CD14-positive monocyte (primary cell): Measurements from ENCODE around the gene SPECC1L. TPM values are rescaled to one million over a fixed set of nuclear protein-coding genes. Genes with fewer than 3 reads are reported as not detected.

ENCODE experiments used
- DNase-seq, 3 donors: peaks; one replicate each; pipeline ENCODE4 v3.0.0-alpha.2; 2011 to 2022
- H2AFZ ChIP-seq: 2 replicates; pipeline ENCODE4 v1.6.0; 2012; ENCODE audit warnings: mild to moderate bottlenecking, low read depth, low read length, inconsistent platforms; ENCODE audit not compliant: insufficient read depth, poor library complexity, severe bottlenecking
- H3K27ac ChIP-seq, 2 donors: 1 replicate in 1 of 2; 2 replicates in 1 of 2; pipeline ENCODE4 v1.5.1; 2012 to 2013; ENCODE audit warnings: low read length in 2 of 2, control low read depth in 1 of 2, inconsistent platforms in 1 of 2, low read depth in 1 of 2, mild to moderate bottlenecking in 1 of 2
- H3K27me3 ChIP-seq, 2 donors: one replicate each; pipeline versions ENCODE4 v1.6.0 to v1.6.1; 2011 to 2013; ENCODE audit warnings: low read length in 2 of 2; ENCODE audit not compliant: control insufficient read depth in 2 of 2, insufficient read depth in 2 of 2
- H3K36me3 ChIP-seq, 2 donors: replicated peaks in 1 of 2; 1 replicate in 1 of 2; 2 replicates in 1 of 2; pipeline versions ENCODE4 v1.5.1 to v1.6.1; 2012 to 2013; ENCODE audit warnings: low read length in 2 of 2, control low read depth in 1 of 2, inconsistent platforms in 1 of 2, mild to moderate bottlenecking in 1 of 2; ENCODE audit not compliant: insufficient read depth in 2 of 2, control insufficient read depth in 1 of 2
- H3K4me1 ChIP-seq, 2 donors: 1 replicate in 1 of 2; 2 replicates in 1 of 2; pipeline versions ENCODE4 v1.5.1 to v1.6.1; 2012 to 2013; ENCODE audit warnings: low read length in 2 of 2, control low read depth in 1 of 2, inconsistent platforms in 1 of 2, mild to moderate bottlenecking in 1 of 2, moderate library complexity in 1 of 2; ENCODE audit not compliant: insufficient read depth in 2 of 2, control insufficient read depth in 1 of 2
- H3K4me2 ChIP-seq: replicated peaks from 2 replicates; pipeline ENCODE3; 2012; ENCODE audit warnings: low read length, moderate library complexity, mild to moderate bottlenecking; ENCODE audit not compliant: poor library complexity, severe bottlenecking; ENCODE audit errors: extremely low read depth
- H3K4me3 ChIP-seq, 3 experiments: fragments of 200-600 bp in 1 of 3; sonication (generic) in 1 of 3; replicated peaks in 1 of 3; 1 replicate in 2 of 3; 2 replicates in 1 of 3; pipeline ENCODE4 v1.5.1; 2011 to 2013; ENCODE audit warnings: low read length in 3 of 3, mild to moderate bottlenecking in 3 of 3, control low read depth in 2 of 3, low read depth in 2 of 3, inconsistent platforms in 1 of 3, moderate library complexity in 1 of 3
- H3K79me2 ChIP-seq: 2 replicates; pipeline ENCODE4 v1.6.0; 2012; ENCODE audit warnings: mild to moderate bottlenecking, control low read depth, inconsistent platforms, low read length, moderate library complexity; ENCODE audit not compliant: insufficient read depth
- H3K9ac ChIP-seq: 2 replicates; pipeline ENCODE4 v1.6.0; 2017; ENCODE audit warnings: low read length, mild to moderate bottlenecking; ENCODE audit not compliant: insufficient read depth, poor library complexity, severe bottlenecking
- H3K9me3 ChIP-seq, 2 donors: replicated peaks in 1 of 2; 1 replicate in 1 of 2; 2 replicates in 1 of 2; pipeline versions ENCODE4 v1.5.1 to v1.6.1; 2012 to 2013; ENCODE audit warnings: low read length in 2 of 2, control low read depth in 1 of 2; ENCODE audit not compliant: control insufficient read depth in 1 of 2, insufficient read depth in 1 of 2
- H4K20me1 ChIP-seq: 2 replicates; pipeline ENCODE4 v1.6.0; 2012; ENCODE audit warnings: mild to moderate bottlenecking, low read length, control low read depth, moderate library complexity; ENCODE audit not compliant: insufficient read depth
- H3K27ac Mint-ChIP-seq, 7 donors: one replicate each; pipeline ENCODE4 v1.8.0; 2020; ENCODE audit warnings: mild to moderate bottlenecking in 7 of 7, mixed read lengths in 7 of 7, moderate library complexity in 6 of 7, inconsistent platforms in 2 of 7
- H3K27me3 Mint-ChIP-seq, 3 donors: one replicate each; pipeline ENCODE4 v1.8.0; 2021 to 2022; ENCODE audit warnings: low read depth in 3 of 3, mild to moderate bottlenecking in 3 of 3, mixed read lengths in 3 of 3, moderate library complexity in 3 of 3, inconsistent platforms in 1 of 3
- H3K36me3 Mint-ChIP-seq, 2 donors: one replicate each; pipeline ENCODE4 v1.8.0; 2020; ENCODE audit warnings: mixed read lengths in 2 of 2, inconsistent platforms in 1 of 2, mild to moderate bottlenecking in 1 of 2
- H3K4me1 Mint-ChIP-seq: one replicate; pipeline ENCODE4 v1.8.0; 2020; ENCODE audit warnings: mild to moderate bottlenecking, mixed read lengths
- H3K4me3 Mint-ChIP-seq, 2 donors: one replicate each; pipeline ENCODE4 v1.8.0; 2020; ENCODE audit warnings: mild to moderate bottlenecking in 2 of 2, mixed read lengths in 2 of 2, moderate library complexity in 1 of 2
- H3K9me3 Mint-ChIP-seq, 7 donors: one replicate each; pipeline ENCODE4 v1.8.0; 2020 to 2022; ENCODE audit warnings: mixed read lengths in 7 of 7, mild to moderate bottlenecking in 6 of 7, moderate library complexity in 6 of 7, inconsistent platforms in 2 of 7
- CTCF ChIP-seq: fragments of 200-600 bp; IDR thresholded peaks from one replicate; pipeline ENCODE4 v1.8.0; 2022; ENCODE audit warnings: antibody characterized with exemption, mild to moderate bottlenecking
- WGBS: methylation state at CpG from one replicate; pipeline ENCODE4 v1.1.5; 2013; ENCODE audit warnings: missing lambda C conversion rate; ENCODE audit not compliant: insufficient coverage; 5-methylcytosine and 5-hydroxymethylcytosine counted together
- intact Hi-C, 2 donors: fragments of 100-400 bp; cut with micrococcal nuclease; formaldehyde crosslinking; loops; one replicate each; pipeline versions ENCODE4 v1.15.0 to v1.15.1; 2023
- polyA plus RNA-seq, 3 donors: library from polyadenylated mRNA; depleted of rRNA in 1 of 3; unstranded in 2 of 3; stranded (reverse) in 1 of 3; fragments of 300-500 nt in 2 of 3; fragments of >200 nt in 1 of 3; fragmentation: Illumina TruSeq in 2 of 3; gene quantifications; 1 replicate in 2 of 3; 2 replicates in 1 of 3; pipeline ENCODE4 v1.2.3, GENCODE V29; 2012 to 2021

SPECC1L gene
- polyA plus RNA-seq, 3 donors: 2.5 to 7.2 (median 4.9) TPM

- 0% methylated on average over 1 of the region's 5 CpGs for WGBS
- TF ChIP-seq CTCF: peak; percentile 84
- DNase-seq: peak; percentile 69 to 78 (median 72)
- Histone ChIP-seq H3K9me3 (no peaks in the 10 kb centered on the region), H3K4me1 (peaks cover 6 to 12% of the 10 kb centered on the region in 2 donors), H3K79me2 (no peaks in the 10 kb centered on the region), H4K20me1 (no peaks in the 10 kb centered on the region), H3K4me3 (no peak overlapping the region), H3K27ac (no peak overlapping the region), H3K4me2 (peak overlapping the region; percentile 18), H2AFZ (no peak overlapping the region), H3K27me3 (no peaks in the 10 kb centered on the region), H3K9ac (no peak overlapping the region), H3K36me3 (peaks cover 36 to 85% of the 10 kb centered on the region in 2 donors)
- Mint-ChIP-seq H3K36me3 (peaks cover 55 to 66% of the 10 kb centered on the region in 2 donors), H3K27ac (peak overlapping the region in 2 of 7 donors; percentile 18 to 69), H3K4me1 (peaks cover 13% of the 10 kb centered on the region), H3K27me3 (no peaks in the 10 kb centered on the region), H3K9me3 (no peaks in the 10 kb centered on the region), H3K4me3 (no peak overlapping the region)
- intact Hi-C loops: loop anchor here (2.0 to 10.0 kb wide), 5 partner anchors 60 to 202 kb away; no protein-coding TSS in a partner anchor
Observed at GRCh38 chr22:24325105-24325757, 54.6 kb downstream of the SPECC1L start.

- Mint-ChIP-seq H3K4me1 (peaks cover 16% of the 10 kb centered on the region), H3K4me3 (no peak overlapping the region), H3K27ac (peak overlapping the region in 1 of 7 donors; percentile 54), H3K27me3 (no peaks in the 10 kb centered on the region), H3K36me3 (peaks cover 56 to 68% of the 10 kb centered on the region in 2 donors), H3K9me3 (no peaks in the 10 kb centered on the region)
- H3K4me3 ChIP-seq: no peak overlapping the region
- peaks cover 32 to 83% of the 10 kb centered on the region in 2 donors for H3K36me3 ChIP-seq
- intact Hi-C loops: loop anchor here (5.0 to 10.0 kb wide), 4 partner anchors 59 to 201 kb away; no protein-coding TSS in a partner anchor
- H3K4me2 ChIP-seq: no peak overlapping the region
- TF ChIP-seq CTCF: no peak
- H3K4me1 ChIP-seq: peaks cover 7 to 15% of the 10 kb centered on the region in 2 donors
- H3K79me2 ChIP-seq: no peaks in the 10 kb centered on the region
- no peak overlapping the region for H3K9ac ChIP-seq
- no peaks in the 10 kb centered on the region for H3K27me3 ChIP-seq
- no peaks in the 10 kb centered on the region for H3K9me3 ChIP-seq
- 79% methylated on average over 2 of the region's 4 CpGs for WGBS
- H2AFZ ChIP-seq: no peak overlapping the region
- H3K27ac ChIP-seq: no peak overlapping the region
- DNase-seq: no peak
- no peaks in the 10 kb centered on the region for H4K20me1 ChIP-seq
Observed at GRCh38 chr22:24326266-24326665, 55.6 kb downstream of the SPECC1L start.
